ENCODE measurements around the gene IQGAP2.
"Not testable (repeated sequence)": the region's sequence is repeated elsewhere in the genome, so short reads cannot be mapped to it uniquely, and the experiment has no call there.

The IQGAP2 gene

DNA sequence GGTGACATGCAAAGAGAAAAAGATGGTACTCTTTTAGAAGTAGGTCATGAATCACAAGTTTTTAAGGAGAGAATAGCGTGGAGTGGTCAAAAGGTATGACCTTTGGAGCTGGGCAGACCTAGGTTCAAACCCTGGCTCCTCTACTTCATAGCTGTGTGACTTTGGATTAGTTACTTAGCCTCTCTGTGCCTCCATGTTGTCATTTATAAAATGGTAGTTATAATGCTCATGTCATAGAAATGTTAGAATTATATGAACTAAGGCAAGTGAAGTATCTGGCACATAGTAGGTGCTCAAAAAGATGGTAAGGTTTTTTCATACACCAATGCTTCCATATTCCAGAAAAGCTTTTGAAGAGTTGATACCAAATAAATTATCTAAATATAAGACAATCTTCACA lies 320.2 kb downstream of the IQGAP2 start:
- DNase-seq, result no peak
- intact Hi-C loops (cut with DNase I), result no loop called here

DNA sequence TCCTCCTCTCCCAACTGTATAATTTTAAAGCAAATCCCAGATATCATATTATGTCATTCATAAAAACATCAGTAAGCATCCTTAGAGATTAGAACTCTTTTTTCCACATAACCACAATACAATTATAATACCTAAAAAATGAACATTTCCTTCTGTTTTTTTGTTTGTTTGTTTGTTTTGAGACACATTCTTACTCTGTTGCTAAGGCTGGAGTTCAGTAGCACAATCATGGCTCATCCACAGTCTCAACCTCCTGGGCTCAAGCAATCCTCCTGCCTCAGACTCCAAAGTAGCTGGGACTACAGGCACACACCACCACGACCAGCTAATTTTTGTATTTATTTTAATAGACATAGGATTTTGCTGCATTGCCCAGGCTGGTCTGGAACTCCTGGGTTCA lies 320.8 kb downstream of the IQGAP2 start:
- intact Hi-C loops (cut with DNase I), result no loop called here
- no peak for DNase-seq

DNA sequence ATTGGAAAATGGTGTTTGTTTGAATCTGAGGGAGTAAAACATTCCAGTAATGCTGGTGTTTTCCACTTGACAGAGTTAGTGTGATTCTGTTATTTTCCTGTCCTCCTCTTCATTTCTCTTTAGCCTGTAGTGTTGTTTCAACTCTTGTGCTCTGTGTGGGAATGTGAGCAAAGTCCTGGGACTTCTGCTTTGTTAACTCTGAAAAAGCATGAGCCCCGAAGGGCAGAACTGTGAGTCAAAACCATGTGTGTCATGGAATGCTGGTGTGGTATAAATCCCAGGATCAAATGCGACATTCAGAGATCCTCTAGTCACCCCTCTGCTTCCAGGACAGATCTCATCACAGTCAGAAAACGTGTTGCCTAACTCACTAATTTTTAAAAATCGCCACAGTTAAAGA lies 321.8 kb downstream of the IQGAP2 start:
- intact Hi-C loops (cut with DNase I), result no loop called here

DNA sequence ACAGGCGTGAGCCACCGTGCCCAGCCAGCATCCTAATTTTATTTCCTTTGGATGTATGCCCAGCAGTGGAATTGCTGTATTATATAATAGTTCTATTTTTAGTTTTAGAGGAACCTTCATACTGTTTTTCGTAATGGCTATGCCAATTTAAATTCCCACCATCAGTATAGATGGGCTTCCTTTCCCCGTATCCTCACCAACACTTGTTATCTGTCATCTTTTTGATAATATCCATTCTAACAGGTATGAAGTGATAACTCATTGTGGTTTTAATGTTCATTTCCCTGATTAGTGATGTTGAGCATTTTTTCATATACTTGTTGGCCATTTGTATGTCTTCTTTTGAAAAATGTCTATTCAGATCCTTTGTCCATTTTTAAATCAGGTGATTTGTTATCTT lies 325.9 kb downstream of the IQGAP2 start:
- DNase-seq, result no peak
- intact Hi-C loops (cut with DNase I), result no loop called here

More for the DNA sequence above, 321.8 kb downstream of the IQGAP2 start:
- no peak for DNase-seq

DNA sequence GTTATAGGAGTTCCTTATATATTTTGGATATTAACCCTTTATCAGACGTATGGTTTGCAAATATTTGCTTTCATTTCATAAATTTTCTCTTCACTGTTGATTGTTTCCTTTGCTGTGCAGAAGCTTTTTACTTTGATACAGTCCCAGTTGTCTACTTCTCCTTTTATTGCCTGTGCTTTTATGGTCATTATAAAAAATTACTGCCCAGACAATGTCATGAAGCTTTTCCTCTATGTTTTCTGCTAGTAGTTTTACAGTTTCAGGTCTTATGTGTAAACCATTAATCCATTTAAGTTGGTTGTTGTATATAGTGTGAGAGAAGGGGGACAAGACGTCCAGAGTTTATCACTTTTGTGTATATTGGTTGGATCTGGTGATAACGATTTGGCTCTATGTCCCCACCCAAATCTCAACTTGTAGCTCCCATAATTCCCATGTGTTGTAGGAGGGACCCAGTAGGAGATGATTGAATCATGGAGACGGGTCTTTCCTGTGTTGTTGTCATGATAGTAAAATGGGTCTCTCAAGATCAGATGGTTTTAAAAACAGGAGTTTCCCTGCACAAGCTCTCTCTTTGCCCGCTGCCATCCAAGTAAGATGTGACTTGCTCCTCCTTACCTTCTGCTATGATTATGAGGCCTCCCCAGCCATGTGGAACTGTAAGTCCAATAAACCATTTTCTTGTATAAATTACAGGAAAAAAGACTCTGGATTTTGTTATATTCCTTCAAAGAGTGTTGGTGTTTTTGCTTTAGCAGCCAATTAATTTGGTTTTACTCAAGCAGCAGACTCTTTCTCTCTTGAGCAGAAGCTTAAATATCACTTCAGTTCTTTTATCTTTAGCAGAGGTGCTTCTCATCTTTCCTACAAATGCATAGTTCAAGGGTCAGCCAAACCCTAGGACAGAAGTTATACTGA lies 326.5 kb downstream of the IQGAP2 start:
- intact Hi-C loops (cut with DNase I), result no loop called here

DNA sequence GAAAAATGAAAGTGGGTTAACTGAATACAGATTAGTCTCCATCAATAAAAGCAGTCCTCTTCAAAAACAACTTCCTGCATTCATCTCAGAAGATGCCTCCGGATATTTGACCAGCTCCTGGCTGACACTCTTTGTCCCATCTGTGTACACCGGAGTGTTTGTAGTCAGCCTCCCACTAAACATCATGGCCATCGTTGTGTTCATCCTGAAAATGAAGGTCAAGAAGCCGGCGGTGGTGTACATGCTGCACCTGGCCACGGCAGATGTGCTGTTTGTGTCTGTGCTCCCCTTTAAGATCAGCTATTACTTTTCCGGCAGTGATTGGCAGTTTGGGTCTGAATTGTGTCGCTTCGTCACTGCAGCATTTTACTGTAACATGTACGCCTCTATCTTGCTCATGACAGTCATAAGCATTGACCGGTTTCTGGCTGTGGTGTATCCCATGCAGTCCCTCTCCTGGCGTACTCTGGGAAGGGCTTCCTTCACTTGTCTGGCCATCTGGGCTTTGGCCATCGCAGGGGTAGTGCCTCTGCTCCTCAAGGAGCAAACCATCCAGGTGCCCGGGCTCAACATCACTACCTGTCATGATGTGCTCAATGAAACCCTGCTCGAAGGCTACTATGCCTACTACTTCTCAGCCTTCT lies 329.4 kb downstream of the IQGAP2 start:
- DNase-seq, result no peak
- intact Hi-C loops (cut with DNase I), result no loop called here

More for the DNA sequence above, 326.5 kb downstream of the IQGAP2 start:
- DNase-seq, result no peak

DNA sequence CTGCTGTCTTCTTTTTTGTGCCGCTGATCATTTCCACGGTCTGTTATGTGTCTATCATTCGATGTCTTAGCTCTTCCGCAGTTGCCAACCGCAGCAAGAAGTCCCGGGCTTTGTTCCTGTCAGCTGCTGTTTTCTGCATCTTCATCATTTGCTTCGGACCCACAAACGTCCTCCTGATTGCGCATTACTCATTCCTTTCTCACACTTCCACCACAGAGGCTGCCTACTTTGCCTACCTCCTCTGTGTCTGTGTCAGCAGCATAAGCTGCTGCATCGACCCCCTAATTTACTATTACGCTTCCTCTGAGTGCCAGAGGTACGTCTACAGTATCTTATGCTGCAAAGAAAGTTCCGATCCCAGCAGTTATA lies 329.9 kb downstream of the IQGAP2 start:
- intact Hi-C loops (cut with DNase I), result no loop called here
- no peak for DNase-seq

DNA sequence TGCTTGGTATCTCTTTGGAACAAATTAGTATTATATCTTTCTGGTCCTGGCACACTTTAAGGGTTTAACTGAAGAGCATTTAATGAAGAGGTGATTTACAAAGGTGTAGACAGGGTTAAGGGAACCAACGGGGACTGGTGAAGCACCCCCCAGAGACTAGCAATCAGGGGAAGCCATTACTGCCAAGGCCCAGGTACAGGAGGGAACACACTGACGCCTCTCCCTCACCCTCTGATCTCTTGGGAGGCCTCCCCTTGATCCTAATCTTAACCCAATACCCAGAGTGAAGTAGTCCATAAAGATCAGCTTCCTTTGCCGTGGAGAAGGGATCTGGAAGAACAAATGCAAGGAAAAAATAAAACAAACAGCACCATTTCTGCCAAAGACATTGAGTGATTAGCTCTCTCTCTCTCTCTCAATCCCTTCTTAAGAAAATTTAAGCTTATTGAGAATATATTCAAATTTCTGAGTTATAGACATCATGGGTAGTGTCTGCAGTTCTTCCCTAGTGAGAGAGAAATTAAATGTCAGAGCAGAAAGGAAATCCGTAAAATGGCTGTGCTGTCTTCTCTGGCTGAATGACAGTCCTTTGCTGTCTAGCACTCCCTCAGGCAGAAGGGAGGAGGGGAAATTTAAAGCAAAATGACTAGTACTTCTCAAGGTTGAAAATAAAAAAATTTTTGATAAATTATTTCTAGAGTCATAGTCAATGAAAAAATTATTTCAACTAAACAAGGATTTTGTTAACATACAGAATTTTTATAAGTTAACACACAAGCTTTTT lies 332.9 kb downstream of the IQGAP2 start:
- intact Hi-C loops (cut with DNase I), result no loop called here
- no peak for DNase-seq

DNA sequence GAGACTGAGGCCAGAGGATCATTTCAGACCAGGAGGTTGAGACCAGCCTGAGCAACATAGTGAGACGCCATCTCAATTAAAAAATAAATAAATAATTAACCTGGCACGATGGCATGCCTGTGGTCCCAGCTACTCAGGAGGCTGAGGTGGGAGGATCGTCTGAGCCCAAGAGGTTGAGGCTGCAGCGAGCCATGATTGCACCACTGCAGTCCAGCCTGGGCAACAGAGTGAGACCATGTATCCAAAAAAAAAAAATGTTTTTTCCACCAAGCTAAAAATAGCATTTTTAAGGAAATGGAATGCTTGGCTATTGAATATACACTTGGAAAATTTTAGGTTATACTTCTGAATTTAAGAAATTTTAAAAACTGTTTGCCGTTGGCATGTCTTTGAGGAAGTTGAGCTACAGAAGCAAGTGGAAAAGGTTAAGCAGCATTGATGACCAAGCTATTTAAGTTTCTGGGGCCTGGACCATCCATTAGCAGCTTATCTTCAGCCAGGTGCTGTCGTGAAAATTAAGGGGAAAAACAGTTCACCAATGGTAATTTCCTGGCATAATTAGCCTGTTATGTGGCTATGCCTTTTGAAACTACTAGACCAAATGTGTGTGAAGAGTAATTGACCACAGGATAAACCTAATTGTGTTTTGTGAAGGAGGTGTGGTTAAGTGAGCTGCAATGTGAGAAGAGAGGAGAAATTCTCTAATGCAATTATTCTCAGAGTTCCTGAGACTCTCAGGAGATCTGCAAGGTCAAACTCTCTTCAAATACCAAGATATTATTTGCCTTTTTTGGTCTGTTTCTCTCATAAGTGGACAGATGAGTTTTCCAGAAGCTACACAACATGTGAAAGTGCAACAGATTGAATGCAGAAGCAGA lies 333.8 kb downstream of the IQGAP2 start:
- intact Hi-C loops (cut with DNase I), result no loop called here
- DNase-seq, result no peak

DNA sequence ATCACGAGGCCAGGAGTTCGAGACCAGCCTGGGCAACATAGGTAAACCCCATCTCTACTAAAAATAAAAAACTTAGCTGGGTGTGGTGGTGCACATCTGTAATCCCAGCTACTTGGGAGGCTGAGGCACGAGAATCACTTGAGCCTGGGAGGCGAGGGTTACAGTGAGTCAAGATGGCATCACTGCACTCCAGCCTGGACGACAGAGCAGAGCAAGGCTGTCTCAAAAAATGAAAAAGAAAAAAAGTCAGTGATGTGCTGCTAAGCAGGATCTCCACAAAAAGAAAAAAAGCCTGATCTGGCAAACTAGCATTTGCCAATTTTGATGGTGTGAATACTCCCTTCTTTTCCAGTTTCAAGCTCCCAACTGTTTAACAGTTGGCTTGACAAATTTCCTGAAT lies 334.8 kb downstream of the IQGAP2 start:
- DNase-seq, result no peak
- intact Hi-C loops (cut with DNase I), result no loop called here

DNA sequence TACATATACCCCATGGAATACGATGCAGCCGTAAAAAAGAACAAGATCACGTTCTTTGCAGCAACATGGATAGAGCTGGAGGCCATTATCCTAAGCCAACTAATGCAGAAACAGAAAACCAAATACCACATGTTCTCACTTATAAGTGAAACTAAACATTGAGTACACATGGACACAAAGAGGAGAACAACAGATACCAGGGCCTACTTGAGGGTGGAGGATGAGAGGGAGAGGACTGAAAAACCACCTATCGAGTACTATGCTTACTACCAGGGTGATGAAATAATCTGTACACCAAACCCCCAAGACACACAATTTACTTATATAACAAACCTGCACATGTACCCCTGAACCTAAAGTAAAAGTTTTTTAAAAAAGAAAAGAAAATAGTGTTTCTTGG lies 338.4 kb downstream of the IQGAP2 start:
- DNase-seq; intact Hi-C loops (cut with DNase I): not testable (repeated sequence)

DNA sequence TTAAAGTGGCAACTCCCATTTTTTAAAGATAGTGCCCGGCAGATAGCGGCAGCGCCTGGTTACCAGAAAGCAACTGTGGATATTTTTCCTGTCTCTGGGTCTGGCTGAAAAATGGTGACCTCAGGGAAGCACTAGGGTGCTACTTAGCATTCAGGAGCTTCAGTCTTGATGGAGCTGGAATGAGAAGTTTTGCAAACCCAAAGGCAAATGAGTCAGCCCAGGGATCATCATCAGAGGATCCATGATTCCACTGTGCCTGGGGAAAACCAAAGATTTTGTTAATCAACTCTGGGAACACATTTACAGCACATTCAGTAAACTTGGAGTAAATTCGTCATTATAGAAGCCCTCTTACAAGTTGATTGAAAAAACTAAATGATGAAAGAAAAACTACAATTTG lies 339.5 kb downstream of the IQGAP2 start:
- DNase-seq, result no peak
- intact Hi-C loops (cut with DNase I), result no loop called here

DNA sequence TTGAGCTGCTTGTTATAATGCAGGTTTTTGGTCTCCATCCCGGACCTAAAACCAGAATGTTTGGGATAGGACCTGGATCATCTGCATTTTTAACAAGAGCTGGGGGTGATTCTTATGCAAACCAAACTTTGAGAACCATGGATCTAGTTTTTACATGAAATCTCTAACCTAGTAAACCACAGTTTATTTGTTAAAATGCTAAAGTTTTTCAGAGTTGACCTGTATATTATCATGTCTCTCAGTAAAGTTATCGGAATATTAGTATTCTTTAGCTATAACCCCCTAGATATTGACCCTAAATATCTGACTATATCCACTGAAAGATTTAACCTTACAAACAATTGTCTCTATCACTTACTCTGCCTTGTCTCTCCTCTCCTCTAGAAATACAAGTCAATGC lies 341.5 kb downstream of the IQGAP2 start:
- intact Hi-C loops (cut with DNase I), result no loop called here
- no peak for DNase-seq

DNA sequence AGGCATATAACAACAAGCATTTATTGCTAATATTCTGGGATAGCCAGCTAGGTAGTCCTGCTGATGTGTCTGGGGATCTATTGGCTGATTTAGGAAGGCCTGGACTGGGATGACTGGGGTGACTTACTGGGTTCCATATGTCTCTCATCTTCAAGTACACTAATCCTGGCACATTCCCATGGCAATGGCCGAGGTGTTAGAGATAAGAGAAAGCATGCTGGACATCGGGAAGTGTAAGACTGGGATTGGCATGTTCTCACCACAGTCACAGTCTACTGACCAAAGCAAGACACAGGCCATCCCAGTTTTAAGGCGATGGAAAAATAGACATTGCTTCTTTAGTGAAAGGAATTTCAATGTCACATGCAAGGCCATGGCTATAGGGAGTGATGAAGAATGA lies 342.6 kb downstream of the IQGAP2 start:
- intact Hi-C loops (cut with DNase I), result no loop called here
- DNase-seq, result no peak

DNA sequence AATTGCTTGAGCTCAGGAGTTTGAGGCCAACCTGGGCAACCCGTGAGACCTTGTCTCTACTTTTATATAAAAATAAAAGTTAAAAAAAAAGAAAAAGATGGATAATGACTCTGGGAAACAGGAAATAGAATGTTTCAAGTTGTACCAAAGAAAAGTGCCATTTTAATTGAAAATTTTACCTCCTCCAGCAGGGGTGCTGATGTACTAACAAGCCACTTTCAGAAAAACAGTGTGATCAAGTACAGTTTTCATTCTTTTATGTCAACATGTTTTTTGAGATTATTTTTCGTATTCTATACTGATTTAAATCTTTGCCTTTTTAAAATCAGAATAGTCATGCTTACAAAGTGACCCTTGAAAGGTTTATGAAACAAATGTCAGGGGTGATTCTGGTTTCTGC lies 343.6 kb downstream of the IQGAP2 start:
- intact Hi-C loops (cut with DNase I), result no loop called here
- DNase-seq, result no peak

DNA sequence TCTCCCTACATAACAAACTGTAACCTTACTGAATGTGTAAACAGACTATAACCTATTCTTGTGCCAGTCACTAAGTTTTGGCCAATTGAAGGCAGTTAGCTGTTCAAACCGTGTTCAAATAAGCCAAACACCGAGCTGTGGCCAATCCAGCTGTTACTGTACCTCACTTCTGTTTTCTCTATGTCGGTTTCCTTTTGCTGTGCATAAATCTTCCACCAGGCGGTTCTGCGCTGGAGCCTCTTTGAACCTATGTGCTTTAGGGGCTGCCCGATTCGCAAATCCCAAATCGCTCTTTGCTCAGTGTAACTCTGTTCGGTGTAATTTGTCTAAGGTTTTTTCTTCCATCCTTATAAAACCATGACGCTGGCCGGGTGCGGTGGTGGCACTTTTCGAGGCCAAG lies 344.6 kb downstream of the IQGAP2 start:
- no peak for DNase-seq

DNA sequence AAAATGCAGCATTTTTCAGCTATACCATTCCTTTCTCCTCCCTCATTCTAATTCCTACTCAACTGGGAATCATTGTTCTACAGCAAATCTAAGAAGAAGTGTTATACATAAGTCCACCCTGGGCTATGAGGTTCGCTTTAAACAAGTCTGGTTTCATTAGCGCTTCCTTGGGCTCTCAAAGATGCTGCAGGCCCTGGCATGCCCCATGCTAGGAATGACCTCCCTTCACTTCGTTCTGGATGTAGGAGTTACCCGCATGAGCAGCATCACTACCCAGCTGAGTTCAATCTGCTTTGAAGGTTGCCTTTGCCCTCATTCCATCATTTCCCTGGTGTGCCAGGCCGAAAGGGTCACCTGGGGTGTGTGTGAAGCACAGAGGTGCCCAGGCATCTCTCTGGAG lies 348.2 kb downstream of the IQGAP2 start:
- DNase-seq, result no peak

More for the DNA sequence above, 344.6 kb downstream of the IQGAP2 start:
- intact Hi-C loops (cut with DNase I), result no loop called here

DNA sequence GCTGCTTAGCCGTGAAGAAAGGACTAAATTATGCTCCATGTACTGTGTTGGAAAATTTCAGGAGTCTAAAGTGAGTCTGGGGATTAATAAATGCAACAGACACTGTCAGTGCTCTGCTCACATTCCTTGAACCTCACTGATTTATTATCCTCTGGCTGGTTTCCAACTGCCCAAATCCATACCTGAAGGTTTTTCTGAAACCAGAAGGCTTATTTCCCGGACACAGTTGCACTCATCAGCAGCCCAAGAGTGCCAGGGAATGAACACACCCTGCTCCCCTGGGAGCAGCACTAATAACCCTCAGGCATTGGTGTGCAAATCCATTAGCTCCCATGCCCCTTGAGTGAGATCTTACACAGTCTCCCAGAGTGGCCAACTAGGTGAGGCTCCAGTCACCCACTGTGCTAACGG lies 351.6 kb downstream of the IQGAP2 start:
- intact Hi-C loops (cut with DNase I), result no loop called here
- no peak for DNase-seq

More for the DNA sequence above, 348.2 kb downstream of the IQGAP2 start:
- intact Hi-C loops (cut with DNase I), result no loop called here

DNA sequence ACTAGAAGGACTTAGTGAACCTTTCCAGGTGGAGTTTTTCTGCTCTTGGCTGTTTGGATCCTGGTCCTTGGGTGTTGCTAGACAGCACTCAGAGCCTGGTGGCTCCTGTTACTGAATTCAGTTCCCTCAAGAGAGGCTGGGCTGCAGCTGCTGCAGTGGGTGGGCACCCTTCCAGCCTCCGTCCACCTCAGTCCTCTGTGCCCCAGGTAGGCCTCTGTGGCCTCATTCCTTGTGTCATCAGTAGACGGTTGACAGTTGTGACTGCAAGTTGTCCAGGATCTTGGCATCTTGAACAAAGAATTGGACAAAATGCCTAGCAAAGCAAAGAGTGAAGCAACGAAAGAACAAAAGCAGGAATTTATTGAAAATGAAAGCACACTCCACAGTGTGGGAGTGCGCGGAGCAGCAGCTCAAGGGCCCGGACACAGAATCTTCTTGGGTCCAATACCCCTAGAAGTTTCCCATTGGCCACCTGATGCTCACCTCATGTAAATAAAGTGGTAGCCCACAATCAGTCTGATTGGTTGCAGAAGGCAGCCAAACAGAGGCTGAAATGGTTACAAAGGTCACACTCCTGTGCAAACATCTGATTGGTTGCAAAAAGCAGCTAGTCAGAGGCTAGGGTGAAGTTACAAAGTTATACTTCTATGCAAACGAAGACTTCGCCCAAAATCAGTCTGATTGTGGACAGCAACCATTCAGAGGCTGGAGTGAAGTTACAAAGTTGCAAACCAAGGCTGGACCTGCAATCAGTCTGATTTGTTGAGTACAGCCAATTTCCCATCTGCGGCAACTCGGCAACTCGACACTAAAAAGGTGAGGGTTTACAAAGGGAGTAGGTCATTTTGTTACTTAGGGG lies 352.9 kb downstream of the IQGAP2 start:
- no peak for DNase-seq
- intact Hi-C loops (cut with DNase I), result no loop called here

Data from posterior cingulate gyrus (tissue), 11 donors.